SH-SY5Y (cell line): ENCODE measurements around the gene PLA2G6.

Source experiments
- GATA2 ChIP-seq: IDR thresholded peaks from 2 replicates; pipeline ENCODE4 v1.6.1; 2011; ENCODE audit warnings: mild to moderate bottlenecking, low read depth, low read length
- GATA3 ChIP-seq: IDR thresholded peaks from 2 replicates; pipeline ENCODE4 v1.6.1; 2011; ENCODE audit warnings: low read depth, mild to moderate bottlenecking, low read length, moderate library complexity

DNA sequence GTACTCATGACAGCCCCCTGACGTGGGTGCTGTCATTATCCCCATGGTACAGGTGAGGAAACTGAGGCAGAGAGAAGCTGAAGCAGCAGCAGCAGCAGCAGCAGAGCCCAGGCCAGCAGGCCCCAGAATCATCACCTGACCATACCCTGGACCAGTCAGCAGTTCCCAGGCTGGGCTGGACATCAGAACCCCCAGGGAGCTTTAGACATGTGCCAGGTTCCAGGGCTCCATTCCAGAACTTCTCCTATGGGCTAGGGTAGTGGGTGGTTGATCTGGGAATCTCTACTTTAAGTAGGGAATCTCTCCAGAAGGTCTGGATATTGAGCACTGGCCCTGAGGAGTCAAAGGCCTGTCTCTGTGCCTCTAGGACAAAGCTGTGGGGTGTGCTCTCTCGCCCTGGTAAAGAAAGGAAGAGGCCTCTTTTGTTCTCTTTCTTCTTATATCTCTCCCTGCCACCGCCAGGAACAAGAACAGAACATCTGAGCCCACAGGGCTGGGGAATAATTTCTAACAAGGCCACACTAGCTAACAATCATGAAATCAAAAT lies 46.8 kb upstream of the PLA2G6 start:
- TF ChIP-seq GATA2 (no peak), GATA3 (no peak)
